Stimulated activated CD4-positive, alpha-beta T cell treated with anti-CD3 and anti-CD28 coated beads, Interleukin-12 subunit alpha, Interleukin-12 subunit beta, amount 100 ng/mL, for 24 hours (primary cell): Measurements from ENCODE around the gene TMEM74B.
"Not testable (repeated sequence)": the region's sequence is repeated elsewhere in the genome, so short reads cannot be mapped to it uniquely, and the experiment has no call there.

Source experiments
- DNase-seq, 2 experiments: peaks; one replicate each; pipeline ENCODE4 v3.0.0-alpha.2; 2020; ENCODE audit warnings: low read depth in 2 of 2

TMEM74B gene

DNA sequence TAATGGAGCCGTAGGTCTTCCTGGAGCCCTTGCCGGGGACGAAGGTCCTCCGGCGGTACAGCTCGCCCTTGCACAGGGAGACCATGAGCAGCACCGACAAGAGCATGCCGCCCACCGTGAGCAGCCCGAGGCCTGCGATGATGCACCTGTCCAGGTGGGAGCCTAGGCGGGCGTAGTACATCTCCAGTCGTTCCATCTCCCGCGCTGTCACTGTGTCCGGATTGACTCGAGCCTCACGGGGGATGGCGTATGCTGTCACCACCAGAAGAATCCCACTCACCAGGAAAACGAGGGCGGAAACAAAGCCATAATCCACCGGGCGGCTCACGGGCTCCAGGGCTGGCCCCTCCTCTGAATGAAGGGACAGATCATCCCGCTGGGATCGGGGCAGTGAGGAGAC lies 3.8 kb downstream of the TMEM74B start:
- no peak for DNase-seq

DNA sequence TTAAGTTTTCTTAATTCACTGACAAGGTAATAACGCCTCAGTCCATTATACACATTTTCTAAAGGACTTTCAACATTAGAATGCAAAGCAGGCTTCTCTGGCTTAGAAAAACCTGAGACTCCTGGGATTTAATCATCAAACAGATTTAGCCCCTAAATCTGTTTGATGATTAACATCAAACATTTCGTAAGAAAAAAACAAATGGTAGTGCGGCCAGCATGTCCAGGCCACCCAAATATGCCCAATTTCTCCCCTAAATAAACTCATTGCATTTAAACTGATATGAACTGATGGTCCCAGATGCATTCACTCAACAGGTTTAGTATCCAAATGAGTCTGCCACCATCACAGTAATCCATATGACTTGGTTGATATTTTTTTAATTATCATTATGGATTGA lies 6.2 kb downstream of the TMEM74B start:
- no peak for DNase-seq

DNA sequence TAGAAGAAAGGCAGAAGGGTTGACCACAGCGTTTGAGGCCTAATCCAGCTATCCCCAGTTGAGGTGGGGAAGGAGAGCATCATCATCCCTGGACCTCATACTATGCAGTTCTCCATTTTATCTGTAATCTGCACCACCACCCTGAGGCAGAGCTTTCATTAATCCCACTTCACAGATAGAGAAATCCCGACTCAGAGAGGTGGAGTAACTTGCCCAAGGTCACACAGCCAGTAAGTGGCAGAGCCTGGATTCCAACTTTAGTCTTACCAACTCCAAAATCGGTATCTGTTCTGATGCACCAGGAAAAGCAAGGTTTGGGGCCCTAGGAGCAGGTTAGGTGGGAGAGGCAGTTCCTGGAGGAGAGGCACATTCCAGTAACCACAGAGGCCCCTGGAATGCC lies 6.7 kb downstream of the TMEM74B start:
- no peak for DNase-seq

DNA sequence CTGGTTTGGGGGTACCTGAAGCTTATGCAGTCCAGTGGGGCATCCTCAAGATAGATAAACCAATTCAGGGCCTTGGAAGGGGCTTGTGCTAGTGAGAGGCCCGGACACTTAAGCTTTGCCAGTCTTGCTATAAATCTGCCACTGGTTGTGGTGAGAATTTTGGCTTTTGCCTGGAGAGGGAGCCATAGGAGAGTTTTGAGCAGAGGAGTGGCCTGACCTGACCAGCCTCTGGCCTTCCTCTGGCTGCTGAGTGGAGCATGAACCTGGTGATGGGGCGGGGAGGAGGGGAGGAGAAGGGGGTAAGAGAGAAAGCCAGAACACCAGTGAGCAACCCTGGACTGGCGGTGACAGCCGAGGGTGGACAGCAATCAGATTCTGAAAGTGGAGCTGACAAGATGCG lies 7.1 kb downstream of the TMEM74B start:
- DNase-seq: no peak

DNA sequence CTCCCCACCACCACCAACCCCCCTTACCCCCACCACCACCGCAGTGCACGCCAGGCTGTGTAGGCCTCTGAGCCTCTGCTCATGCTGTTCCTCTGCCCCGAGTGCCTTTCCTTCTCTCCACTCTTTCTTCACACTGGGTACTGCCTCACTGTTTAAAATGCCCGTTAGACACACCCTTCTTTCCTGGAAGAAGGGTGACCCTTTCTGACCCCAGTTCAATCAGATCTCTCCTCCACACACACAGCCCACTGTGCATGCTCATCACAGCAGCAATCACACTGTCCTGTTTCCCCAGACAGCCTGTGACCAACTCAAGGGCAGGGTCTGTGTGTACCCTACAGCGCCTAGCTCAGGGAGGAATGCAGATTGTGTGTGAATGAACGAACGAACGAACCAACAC lies 10.0 kb downstream of the TMEM74B start:
- no peak for DNase-seq

DNA sequence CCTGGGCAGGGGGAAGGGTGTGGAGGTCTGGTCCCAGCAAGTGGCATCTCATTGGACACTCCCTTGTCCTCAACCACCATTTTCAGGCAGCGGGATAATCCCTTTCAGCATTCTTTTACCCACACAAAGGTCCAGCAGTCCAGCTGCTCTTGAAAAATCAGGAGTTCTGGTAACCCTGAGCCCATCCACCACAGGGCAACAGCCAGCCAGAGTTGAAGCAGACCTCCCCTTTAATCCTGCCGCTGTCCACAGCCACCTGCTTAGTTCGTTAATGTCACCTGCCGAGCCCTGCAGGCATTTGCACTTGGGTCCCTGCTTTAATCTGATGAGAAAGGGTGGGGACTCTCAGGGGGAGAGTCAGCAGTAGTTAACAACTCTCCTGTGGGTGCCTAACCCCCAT lies 11.1 kb downstream of the TMEM74B start:
- DNase-seq: no peak

DNA sequence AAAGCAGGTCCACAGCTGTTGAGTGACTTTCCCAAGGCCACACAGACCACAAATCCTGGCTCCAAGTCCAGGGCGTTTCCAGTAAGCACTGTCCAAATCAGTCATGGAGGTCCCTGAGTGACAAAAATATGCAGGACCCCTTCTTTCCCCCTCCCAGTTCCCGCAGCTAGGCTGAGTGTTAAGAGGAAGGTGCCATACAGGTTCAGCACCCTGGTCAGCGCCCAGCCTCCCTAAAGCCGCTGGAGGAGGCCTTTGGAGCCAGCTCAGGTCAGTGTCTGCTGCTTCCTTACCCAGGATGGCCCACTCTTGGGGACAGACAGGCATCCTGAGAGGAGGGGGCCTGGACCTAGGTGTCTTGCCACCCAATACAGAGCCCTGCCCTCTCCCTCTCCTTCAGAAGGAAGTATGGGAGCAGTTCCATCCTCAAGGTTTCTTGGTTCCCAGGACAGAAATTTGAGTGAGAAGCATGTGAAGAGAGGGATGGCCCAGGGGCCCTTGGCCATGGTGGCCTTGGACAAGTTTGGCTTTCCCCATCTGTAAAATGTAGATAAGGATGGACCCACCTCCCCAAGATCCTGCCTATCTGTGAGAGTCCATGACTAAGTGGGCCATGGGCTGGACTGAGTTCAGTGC lies 13.2 kb downstream of the TMEM74B start:
- peak in 1 of 2 experiments; percentile 15 for DNase-seq

DNA sequence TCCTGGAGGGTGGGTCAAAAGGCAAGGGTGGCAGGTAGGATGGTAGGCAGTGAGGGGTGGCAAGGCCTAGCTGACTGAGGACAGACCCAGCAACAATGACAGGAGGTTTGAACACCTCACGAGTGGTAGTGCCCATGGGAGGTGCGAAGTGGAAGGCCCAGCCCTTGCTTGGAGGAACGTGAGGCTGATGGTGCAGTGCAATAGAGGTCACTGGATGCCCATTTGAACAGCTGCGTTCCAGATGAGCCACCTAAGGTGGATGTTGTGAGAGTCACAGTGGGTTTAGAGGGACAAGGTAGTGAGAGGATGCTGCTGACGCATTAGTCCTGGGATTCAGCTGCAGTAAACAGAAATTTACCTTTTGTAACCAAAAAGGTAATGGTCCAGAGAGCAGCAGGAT lies 15.6 kb downstream of the TMEM74B start:
- DNase-seq: no peak

DNA sequence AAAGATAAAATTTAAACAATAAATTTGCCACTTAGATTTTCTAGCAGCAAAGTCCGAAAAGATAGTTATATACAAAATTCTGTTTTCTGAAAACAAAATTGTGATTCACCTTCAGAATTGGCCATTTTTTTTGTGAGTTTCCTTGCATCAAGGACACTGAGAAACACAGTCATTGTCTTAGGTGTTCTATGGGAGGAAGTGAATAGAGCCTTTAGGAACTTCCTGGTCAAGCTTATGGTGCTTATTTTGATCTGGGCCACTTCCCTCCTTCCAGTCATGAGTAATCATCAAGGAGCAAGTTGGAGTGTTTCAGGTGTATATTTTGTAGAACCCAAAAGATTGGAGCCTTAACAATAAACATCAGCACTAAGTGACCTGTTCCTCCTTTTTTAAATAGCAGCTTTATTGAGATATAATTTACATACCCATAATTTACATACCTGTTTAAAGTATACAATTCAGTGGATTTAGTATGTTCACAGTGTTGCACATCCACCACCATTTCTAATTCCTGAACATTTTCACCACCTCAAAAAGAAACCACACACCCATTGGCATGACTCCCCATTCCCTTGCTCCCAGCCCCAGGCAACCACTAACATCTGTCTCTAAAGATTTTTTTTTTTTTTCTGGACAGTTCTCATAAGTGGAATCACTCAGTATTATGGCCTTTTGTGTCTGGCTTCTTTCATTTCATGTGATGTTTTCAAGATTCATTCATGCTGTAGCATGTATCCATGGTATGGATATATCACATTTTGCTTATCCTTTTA lies 17.6 kb downstream of the TMEM74B start:
- no peak for DNase-seq

DNA sequence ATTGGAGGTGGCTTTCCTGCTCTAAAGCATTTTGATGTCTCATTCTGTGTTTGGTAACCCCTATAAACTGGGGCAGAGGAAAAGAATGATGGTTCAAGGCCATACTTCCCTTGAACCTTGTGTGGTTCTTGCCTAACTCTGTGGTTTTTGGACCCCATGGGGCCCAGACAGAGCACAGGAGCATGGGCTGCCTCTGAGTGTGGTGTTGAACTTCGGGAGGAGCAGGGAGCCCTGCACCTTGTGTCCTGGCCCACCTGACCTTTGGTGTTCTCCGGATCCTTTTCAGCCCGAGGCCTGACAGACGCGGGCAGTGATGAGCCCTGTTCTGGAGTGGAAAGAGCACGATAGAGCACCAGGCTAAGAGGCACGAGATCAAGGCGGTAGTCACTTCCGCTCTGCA lies 18.8 kb downstream of the TMEM74B start:
- no peak for DNase-seq

DNA sequence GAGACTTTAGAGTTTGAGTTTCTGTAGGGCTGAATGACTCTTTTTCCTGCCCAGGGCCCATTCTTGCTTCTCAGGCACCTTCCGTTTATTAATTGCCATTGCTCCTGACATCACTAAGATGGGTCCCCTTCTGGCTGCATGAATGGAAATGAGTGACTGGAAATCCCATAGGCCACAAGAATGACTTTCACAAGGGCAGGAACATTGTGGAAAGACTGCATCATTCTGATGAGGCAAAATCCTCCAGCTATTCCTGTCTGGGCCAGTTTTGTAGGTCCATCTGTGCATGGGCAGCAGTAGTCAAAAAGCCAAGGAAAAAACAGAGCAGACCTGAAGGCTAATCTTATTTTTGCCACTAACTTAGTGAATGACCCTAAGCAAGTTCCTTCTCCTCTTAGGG lies 19.3 kb downstream of the TMEM74B start:
- no peak for DNase-seq

DNA sequence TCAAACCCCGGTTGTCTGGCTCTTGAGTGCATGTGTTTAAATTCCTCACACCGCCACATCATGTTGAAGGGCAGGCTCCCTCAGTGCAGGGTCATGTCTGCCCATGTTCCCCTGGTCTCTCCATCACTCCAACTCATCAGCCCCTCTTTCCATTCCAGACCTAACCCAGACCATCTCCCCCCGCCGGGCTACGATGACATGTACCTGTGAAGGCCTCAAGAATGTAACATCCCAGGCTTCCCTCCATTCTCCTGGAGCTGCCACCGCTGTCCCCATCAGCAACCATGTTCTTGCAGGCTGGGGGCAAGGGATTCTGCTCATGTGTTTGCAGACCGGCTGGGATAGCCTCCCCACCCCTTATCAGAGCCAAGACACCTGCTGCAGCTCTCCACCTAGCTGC lies 19.9 kb downstream of the TMEM74B start:
- DNase-seq: no peak

DNA sequence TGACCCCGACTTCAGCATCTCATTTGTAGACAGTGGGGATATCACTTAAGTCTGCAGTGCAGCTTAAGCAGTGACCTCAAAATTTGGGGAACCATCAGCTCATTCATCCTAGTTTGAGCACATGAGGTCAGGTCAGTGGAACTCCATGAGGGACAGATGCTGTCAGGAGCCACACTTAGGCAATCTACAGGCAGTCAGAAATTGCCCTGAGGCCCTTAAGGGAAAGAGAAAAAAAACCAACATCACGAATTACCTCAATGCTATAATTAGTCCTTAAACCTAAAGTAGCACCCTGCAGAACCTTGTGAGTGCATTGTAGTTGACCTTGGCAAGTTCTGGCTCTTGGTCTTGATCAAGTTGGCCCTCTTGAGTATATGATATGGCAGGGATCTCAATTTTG lies 21.1 kb downstream of the TMEM74B start:
- no peak for DNase-seq

DNA sequence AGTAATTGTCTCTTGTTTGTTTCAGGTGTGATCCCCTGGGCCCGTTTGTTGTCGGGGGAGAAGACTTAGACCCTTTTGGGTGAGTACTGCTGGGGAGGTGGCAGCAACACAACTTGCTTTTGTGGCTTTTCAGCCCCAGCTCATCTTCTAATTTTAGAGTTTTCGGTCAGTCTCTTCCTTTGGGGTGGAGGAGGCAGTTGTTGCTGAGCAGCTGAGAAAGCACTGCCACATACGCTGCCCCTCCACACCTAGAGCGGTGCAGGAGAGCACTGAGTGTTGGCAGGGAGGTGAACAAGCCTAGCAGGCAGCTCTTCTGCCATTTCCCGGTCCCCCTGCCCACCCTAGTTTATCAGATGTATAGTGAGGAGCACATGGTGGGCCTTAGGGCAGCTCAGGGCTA lies 21.7 kb downstream of the TMEM74B start:
- DNase-seq: no peak

DNA sequence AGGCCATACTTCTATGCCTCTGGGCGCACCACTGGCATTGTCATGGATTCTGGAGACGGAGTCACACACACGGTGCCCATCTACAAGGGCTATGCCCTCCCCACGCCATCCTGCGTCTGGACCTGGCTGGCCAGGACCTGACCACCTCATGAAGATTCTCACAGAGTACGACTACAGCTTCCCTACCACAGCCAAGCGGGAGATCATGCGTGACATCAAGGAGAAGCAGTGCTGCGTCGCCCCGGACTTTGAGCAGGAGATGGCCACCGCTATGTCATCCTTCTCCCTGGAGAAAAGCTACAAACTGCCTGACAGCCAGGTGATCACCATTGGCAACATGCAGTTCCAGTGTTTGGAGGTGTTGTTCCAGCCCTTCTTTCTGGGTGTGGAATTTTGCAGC lies 23.8 kb downstream of the TMEM74B start:
- no peak for DNase-seq

DNA sequence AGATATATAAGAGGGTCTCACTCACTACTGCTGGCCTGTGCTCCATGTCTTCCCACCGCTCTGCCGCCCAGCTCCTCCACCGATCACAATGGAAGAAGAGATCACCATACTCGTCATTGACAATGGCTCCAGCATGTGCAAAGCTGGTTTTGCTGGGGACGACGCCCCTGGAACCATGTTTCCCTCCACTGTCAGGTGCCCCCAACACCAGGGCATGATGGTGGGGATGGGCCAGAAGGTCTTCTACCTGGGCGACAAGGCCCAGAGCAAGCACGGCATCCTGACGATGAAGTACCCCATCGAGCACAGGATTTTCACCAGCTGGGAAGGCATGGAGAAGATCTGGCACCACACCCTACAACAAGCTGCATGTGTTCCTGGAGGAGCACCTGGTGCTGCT lies 24.3 kb downstream of the TMEM74B start:
- no peak for DNase-seq

DNA sequence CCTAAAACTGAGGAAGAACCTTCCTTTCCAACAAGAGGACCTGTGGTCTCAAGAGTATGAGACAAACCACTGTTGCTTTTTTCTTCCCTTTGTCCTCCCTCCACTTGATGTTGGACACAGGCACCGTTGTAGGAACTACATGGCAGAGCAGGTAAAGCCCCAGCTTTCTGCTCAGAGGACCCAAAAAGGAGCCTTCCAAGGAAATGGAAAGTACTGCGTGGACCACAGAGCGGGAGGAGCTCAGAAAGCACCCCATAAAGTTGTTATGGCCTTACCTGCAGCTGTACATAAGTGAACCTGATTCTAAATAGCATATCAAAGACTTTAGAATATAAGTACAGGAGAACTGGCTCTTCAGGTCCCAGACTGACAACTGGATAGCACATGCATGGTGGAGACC lies 29.4 kb downstream of the TMEM74B start:
- DNase-seq: no peak

DNA sequence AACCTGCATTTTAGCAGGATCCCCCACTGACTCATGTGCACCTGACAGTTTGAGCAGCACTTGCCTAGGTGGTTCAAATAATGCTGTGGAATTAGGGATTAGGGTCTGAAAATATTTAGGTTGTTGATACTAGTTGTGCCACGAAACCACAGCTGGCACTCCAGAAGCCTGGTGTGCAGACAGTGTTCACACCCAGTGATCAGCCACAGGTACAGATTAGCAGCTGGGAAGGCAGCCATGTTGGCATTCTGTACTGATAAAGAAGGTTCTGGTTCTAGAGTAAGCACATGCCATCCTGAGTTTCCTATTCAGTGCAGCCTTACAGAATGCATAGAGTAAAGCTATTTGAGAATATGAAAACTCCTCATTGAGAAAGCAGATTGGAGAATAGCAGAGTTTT lies 30.1 kb downstream of the TMEM74B start:
- DNase-seq: no peak

DNA sequence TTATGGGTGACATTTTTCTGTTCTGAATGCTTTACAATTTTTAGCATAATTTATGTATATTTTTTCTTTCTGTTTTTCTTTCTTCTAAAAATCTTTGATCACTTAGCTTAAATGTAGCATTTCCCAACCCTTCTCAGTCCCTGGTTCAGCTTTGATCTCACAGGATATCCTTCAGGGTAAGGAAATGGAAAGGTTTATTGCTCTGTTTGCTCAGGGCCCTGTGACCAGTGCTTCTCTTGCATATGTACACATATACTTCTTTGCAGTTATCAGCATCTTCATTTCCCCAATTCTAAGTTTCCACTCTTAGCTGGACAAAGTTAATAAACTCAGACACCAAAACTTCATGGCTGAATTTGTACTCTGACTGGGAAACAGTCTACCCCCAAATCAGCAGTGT lies 30.6 kb downstream of the TMEM74B start:
- DNase-seq: no peak

DNA sequence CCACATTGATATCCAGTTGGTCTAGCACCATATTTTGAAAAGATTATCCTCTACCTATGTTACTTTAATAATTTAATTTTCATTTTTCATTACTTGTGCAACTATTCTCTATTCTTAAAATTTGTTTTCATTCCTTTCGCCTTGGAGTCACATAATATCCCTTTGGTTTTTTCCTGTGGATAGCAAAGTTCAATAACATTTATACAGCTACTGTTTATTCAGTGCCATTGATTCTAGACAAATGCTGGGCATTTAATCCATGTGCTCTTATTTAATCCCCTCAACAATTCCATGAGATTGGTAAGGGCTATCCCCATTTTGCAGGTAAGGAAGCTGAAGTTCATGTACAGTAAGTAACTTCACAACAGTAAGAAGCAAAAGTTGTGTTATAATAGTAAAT lies 33.8 kb downstream of the TMEM74B start:
- DNase-seq: no peak

DNA sequence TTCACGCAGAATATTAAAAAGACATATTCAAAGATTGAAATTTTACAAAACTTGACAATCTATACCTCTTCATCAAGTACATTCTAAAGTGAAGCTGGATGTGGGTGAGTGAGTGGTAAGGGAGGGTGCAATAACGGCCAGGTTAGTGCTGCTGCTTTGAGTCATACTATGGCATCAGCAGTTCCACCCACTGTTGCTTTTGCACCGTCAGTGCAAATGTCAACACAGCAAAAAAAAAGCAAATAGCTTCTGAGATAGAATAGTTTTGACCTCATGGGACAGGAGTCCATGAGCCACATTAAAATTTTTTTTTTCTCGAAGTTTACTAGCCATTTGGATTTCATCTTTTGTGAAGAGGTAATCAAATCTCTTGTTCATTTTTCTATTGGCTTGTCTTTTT lies 34.6 kb downstream of the TMEM74B start:
- no peak for DNase-seq

DNA sequence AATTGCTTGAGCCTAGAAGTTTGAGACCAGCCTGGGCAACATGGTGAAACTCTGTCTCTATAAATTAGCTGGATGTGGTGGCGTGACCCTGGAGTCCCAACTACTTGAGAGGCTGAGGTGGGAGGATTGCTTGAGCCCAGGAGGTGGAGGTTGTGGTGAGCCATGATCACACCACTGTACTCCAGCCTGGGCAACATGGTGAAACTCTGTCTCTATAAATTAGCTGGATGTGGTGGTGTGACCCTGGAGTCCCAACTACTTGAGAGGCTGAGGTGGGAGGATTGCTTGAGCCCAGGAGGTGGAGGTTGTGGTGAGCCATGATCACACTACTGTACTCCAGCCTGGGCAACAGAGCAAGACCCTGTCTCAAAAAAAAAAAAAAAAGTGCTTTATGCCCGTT lies 35.0 kb downstream of the TMEM74B start:
- not testable (repeated sequence) for DNase-seq

DNA sequence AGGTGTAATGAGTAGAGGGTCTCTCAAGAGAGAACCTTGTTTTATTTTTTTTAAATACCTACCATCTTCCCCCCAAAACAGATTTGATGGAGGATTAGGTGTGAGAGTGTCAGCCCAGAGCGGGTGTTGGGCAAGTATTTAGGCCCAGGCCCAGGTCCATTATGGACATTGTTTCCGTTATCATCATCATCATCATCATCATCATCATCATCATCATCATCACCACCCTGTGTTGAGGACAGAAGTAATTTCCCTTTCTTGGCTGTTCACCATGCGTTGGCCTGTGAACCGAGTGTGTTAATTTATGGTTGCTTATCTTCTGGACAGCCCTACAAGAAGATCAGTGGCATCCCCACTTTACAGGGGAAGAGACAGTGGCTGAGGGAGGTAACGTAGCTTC lies 37.8 kb downstream of the TMEM74B start:
- DNase-seq: no peak
